HEK293T (cell line): ENCODE measurements around the gene TRIM67.

ENCODE experiments used
- ARNT ChIP-seq: fragments of 450-650 bp; IDR thresholded peaks from 2 replicates; pipeline ENCODE4 v1.6.1; 2017; ENCODE audit warnings: mild to moderate bottlenecking
- BHLHE40 ChIP-seq: fragments of 450-650 bp; IDR thresholded peaks from 2 replicates; pipeline ENCODE4 v1.6.1; 2016; ENCODE audit warnings: mild to moderate bottlenecking, moderate library complexity, borderline replicate concordance
- CTBP1 ChIP-seq: fragments of 450-650 bp; IDR thresholded peaks from 2 replicates; pipeline ENCODE4 v1.6.1; 2016; ENCODE audit warnings: borderline replicate concordance
- ELF4 ChIP-seq: fragments of 450-650 bp; IDR thresholded peaks from 2 replicates; pipeline ENCODE4 v1.6.1; 2017; ENCODE audit warnings: antibody characterized with exemption
- FOXM1 ChIP-seq: fragments of 450-650 bp; IDR thresholded peaks from 2 replicates; pipeline ENCODE4 v1.6.1; 2017; ENCODE audit warnings: mild to moderate bottlenecking, borderline replicate concordance
- HDGF ChIP-seq: fragments of 450-650 bp; IDR thresholded peaks from 2 replicates; pipeline ENCODE4 v1.6.1; 2017; ENCODE audit warnings: antibody characterized with exemption, borderline replicate concordance
- L3MBTL2 ChIP-seq: fragments of 450-650 bp; conservative IDR thresholded peaks from 2 replicates; pipeline ENCODE4 v1.6.1; 2016; ENCODE audit warnings: mild to moderate bottlenecking
- PKNOX1 ChIP-seq: fragments of 450-650 bp; IDR thresholded peaks from 2 replicates; pipeline ENCODE4 v1.6.1; 2016
- SP1 ChIP-seq: fragments of 450-650 bp; IDR thresholded peaks from 2 replicates; pipeline ENCODE4 v1.6.1; 2017
- SUZ12 ChIP-seq: fragments of 450-650 bp; IDR thresholded peaks from 2 replicates; pipeline ENCODE4 v1.6.1; 2016; ENCODE audit warnings: mild to moderate bottlenecking
- TARDBP ChIP-seq: fragments of 450-650 bp; IDR thresholded peaks from 2 replicates; pipeline ENCODE4 v1.6.1; 2016

- TF ChIP-seq FOXM1 = no peak
- no peak for TF ChIP-seq TARDBP
- TF ChIP-seq PKNOX1 = peak; percentile 91
- TF ChIP-seq HDGF = no peak
- TF ChIP-seq SUZ12 = no peak
- TF ChIP-seq SP1 = no peak
- TF ChIP-seq L3MBTL2 = no peak
- no peak for TF ChIP-seq ELF4
- no peak for TF ChIP-seq CTBP1
- TF ChIP-seq BHLHE40 = no peak
- no peak for TF ChIP-seq ARNT
Measured at GRCh38 chr1:231241750-231242149, 79.9 kb downstream of the TRIM67 start.
